GM19238 (cell line): Measurements from ENCODE around the gene VPREB3.

ENCODE experiments used
- DNase-seq: peaks from one replicate; pipeline ENCODE4 v3.0.0; 2011; ENCODE audit warnings: low spot score; ENCODE audit not compliant: insufficient read length

VPREB3 gene

GRCh38 chr22:23754220-23754919 lies at the start of gene VPREB3:
Gene VPREB3 (minus strand): TSS chr22:23754425. CDS start chr22:23754363, 62 bp downstream.
- no peak for DNase-seq

GRCh38 chr22:23803001-23803819 lies 49.0 kb upstream of the VPREB3 start:
- DNase-seq: no peak

GRCh38 chr22:23801886-23802377 lies 47.7 kb upstream of the VPREB3 start:
- no peak for DNase-seq

GRCh38 chr22:23801238-23801821 lies 47.1 kb upstream of the VPREB3 start:
- DNase-seq: no peak

- peak; percentile 44 for DNase-seq
Observed at GRCh38 chr22:23800297-23801237, 46.3 kb upstream of the VPREB3 start.

GRCh38 chr22:23796461-23796860 lies 42.2 kb upstream of the VPREB3 start:
- no peak for DNase-seq

- DNase-seq: no peak
Observed at GRCh38 chr22:23793326-23793725, 39.1 kb upstream of the VPREB3 start.

GRCh38 chr22:23791738-23792645 lies 37.8 kb upstream of the VPREB3 start:
- DNase-seq: no peak

- DNase-seq: no peak
Observed at GRCh38 chr22:23790819-23791737, 36.9 kb upstream of the VPREB3 start.

GRCh38 chr22:23789638-23790037 lies 35.4 kb upstream of the VPREB3 start:
- DNase-seq: no peak

GRCh38 chr22:23789121-23789520 lies 34.9 kb upstream of the VPREB3 start:
- no peak for DNase-seq

GRCh38 chr22:23787910-23788309 lies 33.7 kb upstream of the VPREB3 start:
- no peak for DNase-seq

- no peak for DNase-seq
Observed at GRCh38 chr22:23787600-23787896, 33.3 kb upstream of the VPREB3 start.

GRCh38 chr22:23786752-23787599 lies 32.8 kb upstream of the VPREB3 start, which contains the start of gene SMARCB1:
Gene SMARCB1 (plus strand): TSS chr22:23786966. CDS start chr22:23787170, 204 bp downstream.
- peak; percentile 96 for DNase-seq

- DNase-seq: no peak
Observed at GRCh38 chr22:23786261-23786710, 32.1 kb upstream of the VPREB3 start.

- DNase-seq: no peak
Observed at GRCh38 chr22:23784215-23784732, 30.0 kb upstream of the VPREB3 start.

- DNase-seq: no peak
Observed at GRCh38 chr22:23783265-23784150, 29.3 kb upstream of the VPREB3 start.
